GM18520 (cell line): ENCODE results near the gene RAMP3.

ENCODE experiments used
- ATAC-seq: cut with Tn5 transposase; IDR thresholded peaks from one replicate; pipeline ENCODE4 v1.9.1; 2021; ENCODE audit not compliant: unreplicated experiment

The RAMP3 gene

GRCh38 chr7:45219801-45220435 is 62.3 kb downstream of the RAMP3 start:
- no peak for ATAC-seq

- no peak for ATAC-seq
Observed at GRCh38 chr7:45220846-45221618, 63.4 kb downstream of the RAMP3 start.

GRCh38 chr7:45221896-45222604 is 64.5 kb downstream of the RAMP3 start:
- no peak for ATAC-seq

- no peak for ATAC-seq
Observed at GRCh38 chr7:45223078-45223477, 65.5 kb downstream of the RAMP3 start.

GRCh38 chr7:45223728-45224630 is 66.4 kb downstream of the RAMP3 start:
- ATAC-seq = no peak

GRCh38 chr7:45224832-45225231 is 67.2 kb downstream of the RAMP3 start:
- no peak for ATAC-seq

GRCh38 chr7:45225311-45225947 is 67.8 kb downstream of the RAMP3 start:
- no peak for ATAC-seq

- ATAC-seq = no peak
Observed at GRCh38 chr7:45225948-45226335, 68.4 kb downstream of the RAMP3 start.

GRCh38 chr7:45229156-45229920 is 71.7 kb downstream of the RAMP3 start:
- no peak for ATAC-seq

- no peak for ATAC-seq
Observed at GRCh38 chr7:45230083-45230482, 72.5 kb downstream of the RAMP3 start.

GRCh38 chr7:45230611-45231165 is 73.1 kb downstream of the RAMP3 start:
- no peak for ATAC-seq

- ATAC-seq = no peak
Observed at GRCh38 chr7:45233249-45233775, 75.7 kb downstream of the RAMP3 start.
